KBM-7 (cell line): ENCODE measurements around the gene ABLIM1.

Experiments
- DNase-seq: peaks from one replicate; pipeline ENCODE4 v3.0.0-alpha.2; 2015
- in situ Hi-C: fragments of 300-500 bp; cut with MboI; formaldehyde crosslinking; loops from 2 replicates; pipeline ENCODE4 v1.14.3; 2020; ENCODE audit warnings: low sequenced_read_pairs, low pct_unique_long_range_greater_than_20kb, mixed read lengths

The ABLIM1 gene

GRCh38 chr10:114392112-114392835 lies 265.8 kb downstream of the ABLIM1 start:
- no peak for DNase-seq
- in situ Hi-C loops = no loop called here

GRCh38 chr10:114391599-114391998 lies 266.5 kb downstream of the ABLIM1 start:
- in situ Hi-C loops = no loop called here
- no peak for DNase-seq

DNA sequence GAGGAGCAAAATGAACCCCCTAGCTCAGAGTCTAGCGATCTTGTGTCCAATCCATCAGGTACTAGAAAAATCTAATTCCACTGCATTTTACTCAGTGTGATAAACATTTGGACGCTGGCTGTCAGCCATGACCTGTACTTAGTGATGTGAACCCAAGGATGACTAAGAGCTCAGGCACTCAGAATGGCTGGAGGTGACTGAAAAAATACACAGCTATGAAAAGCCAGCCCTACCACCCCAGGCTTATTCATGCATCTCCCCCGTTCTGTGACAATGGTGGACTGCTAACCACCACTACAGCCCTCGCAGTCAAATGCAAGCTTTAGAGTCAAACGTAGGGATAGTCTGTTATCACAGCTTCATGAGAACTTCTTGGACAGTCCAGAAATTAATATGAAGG lies 268.6 kb downstream of the ABLIM1 start:
- DNase-seq = no peak
- in situ Hi-C loops = no loop called here

GRCh38 chr10:114388275-114388674 lies 269.8 kb downstream of the ABLIM1 start:
- in situ Hi-C loops = no loop called here
- DNase-seq = no peak

DNA sequence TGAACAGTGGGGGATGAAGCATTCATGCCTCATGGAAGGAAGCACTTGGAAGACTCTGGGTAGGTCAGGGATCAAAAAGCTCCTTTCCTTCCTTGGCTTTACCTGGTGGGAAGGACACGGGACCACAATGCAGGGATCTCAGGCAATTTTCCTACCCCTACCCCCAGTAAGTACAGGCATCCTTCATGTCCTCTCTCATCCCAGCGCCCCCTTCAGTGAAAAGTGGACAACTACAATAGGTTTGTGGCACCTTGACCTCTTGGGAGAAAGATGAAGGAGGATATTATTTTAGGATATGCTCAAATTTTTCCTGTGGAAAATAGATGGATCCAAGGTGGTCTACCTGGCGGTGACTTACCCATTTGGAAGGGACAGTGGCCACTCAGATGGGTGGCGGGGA lies 270.3 kb downstream of the ABLIM1 start:
- no peak for DNase-seq
- in situ Hi-C loops = no loop called here

DNA sequence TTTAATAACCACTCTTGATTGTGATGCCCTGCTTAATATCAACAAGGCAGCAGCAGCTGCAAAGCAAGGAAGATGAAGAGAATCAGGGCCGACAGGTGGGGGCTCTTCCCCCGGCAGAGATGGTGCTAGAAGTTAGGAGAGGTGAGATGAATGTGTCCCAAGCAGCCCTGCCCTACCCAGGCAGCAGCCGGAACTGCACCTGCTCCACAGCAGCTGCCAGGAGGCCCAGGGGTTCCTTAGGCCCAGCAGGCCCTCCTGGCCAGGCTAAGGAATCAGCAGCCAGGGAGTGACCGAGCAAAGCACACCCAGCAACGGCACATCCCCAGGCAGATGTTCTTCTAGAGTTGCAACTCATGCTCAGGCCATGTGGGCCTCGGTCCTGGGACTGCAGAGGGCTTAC lies 271.6 kb downstream of the ABLIM1 start:
- DNase-seq = no peak
- in situ Hi-C loops = no loop called here

DNA sequence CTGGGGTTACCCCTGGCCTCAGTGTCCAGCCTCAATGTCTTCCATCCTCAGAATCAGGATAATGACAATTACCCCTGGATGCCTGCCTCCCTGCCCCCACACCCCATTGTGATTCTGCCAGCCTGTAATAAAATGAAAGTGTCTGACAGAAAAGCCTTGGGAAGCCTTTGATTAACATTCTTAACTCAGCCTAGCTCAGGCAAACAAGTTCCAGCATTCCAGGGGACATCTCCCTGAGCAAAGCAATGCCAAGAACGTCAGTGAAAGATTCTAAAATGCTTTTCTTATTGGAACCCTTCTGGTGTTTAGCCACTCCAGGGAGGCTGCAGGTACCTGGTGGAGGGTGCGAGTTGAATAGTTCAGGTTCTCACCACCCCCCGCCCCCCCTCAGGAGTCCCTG lies 272.5 kb downstream of the ABLIM1 start:
- DNase-seq = no peak
- in situ Hi-C loops = no loop called here

DNA sequence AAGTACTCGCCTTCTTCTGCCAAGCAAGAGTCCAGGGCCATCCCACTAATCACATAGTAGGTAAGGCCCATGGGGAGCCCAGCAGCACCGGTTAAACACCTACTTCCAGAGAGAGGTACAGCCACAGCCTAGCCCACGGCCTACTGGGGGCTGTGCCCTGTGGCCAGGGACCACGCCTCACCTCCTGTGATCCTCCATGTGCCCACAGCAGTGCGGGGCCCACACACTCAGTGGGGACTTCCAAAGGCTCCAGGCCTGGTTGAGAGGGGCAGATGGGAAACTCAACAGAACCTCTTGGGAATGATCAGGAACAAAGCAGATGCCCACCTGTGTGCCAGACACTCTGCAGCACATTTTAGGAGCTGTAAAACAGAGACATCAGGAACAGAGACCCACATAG lies 273.5 kb downstream of the ABLIM1 start:
- no peak for DNase-seq

GRCh38 chr10:114384181-114384580 lies 273.9 kb downstream of the ABLIM1 start:
- no peak for DNase-seq
- in situ Hi-C loops = no loop called here

More for the DNA sequence above, 273.5 kb downstream of the ABLIM1 start:
- in situ Hi-C loops = no loop called here
